Astrocyte (in vitro differentiated cells and primary cell): ENCODE results near the gene RNF223. TPM values are rescaled to one million over a fixed set of nuclear protein-coding genes. Genes with fewer than 3 reads are reported as not detected.

Source experiments
- DNase-seq: peaks from one replicate; pipeline ENCODE4 v3.0.0-alpha.2; 2010; ENCODE audit warnings: low read depth
- FAIRE-seq: peaks from 2 replicates; lab custom pipeline; 2011; peaks lifted over from hg19 to GRCh38; lab: Jason Lieb, UNC
- H2AFZ ChIP-seq: 2 replicates; pipeline ENCODE4 v1.6.0; 2012; ENCODE audit warnings: low read depth, low read length, inconsistent platforms
- H3K27ac ChIP-seq: 2 replicates; pipeline ENCODE4 v1.5.1; 2011; ENCODE audit warnings: low read depth, low read length, inconsistent platforms
- H3K27me3 ChIP-seq: 2 replicates; pipeline ENCODE4 v1.6.0; 2011; ENCODE audit warnings: low read length, inconsistent platforms; ENCODE audit not compliant: insufficient read depth
- H3K36me3 ChIP-seq: 2 replicates; pipeline ENCODE4 v1.5.1; 2011; ENCODE audit warnings: low read length, inconsistent platforms; ENCODE audit not compliant: insufficient read depth
- H3K4me1 ChIP-seq: 2 replicates; pipeline ENCODE4 v1.5.1; 2011; ENCODE audit warnings: low read length, inconsistent platforms; ENCODE audit not compliant: insufficient read depth
- H3K4me2 ChIP-seq: 2 replicates; pipeline ENCODE4 v1.6.0; 2012; ENCODE audit warnings: low read length, inconsistent platforms
- H3K4me3 ChIP-seq: 2 replicates; pipeline ENCODE4 v1.5.1; 2011; ENCODE audit warnings: low read depth, mild to moderate bottlenecking, low read length, inconsistent platforms; ENCODE audit not compliant: insufficient read depth
- H3K79me2 ChIP-seq: 2 replicates; pipeline ENCODE4 v1.6.0; 2012; ENCODE audit warnings: mild to moderate bottlenecking, low read length, inconsistent platforms; ENCODE audit not compliant: insufficient read depth
- H3K9ac ChIP-seq: 2 replicates; pipeline ENCODE4 v1.6.0; 2012; ENCODE audit warnings: mild to moderate bottlenecking, low read length, inconsistent platforms
- H3K9me3 ChIP-seq: 2 replicates; pipeline ENCODE4 v1.5.1; 2012; ENCODE audit warnings: low read depth, mild to moderate bottlenecking, low read length, inconsistent platforms; ENCODE audit not compliant: insufficient read depth
- H4K20me1 ChIP-seq: 2 replicates; pipeline ENCODE4 v1.6.0; 2012; ENCODE audit warnings: low read length, inconsistent platforms; ENCODE audit not compliant: insufficient read depth
- H3K27ac Mint-ChIP-seq: one replicate; pipeline ENCODE4 v1.8.0; 2021; ENCODE audit warnings: mild to moderate bottlenecking, mixed read lengths; ENCODE audit not compliant: unreplicated experiment
- H3K27me3 Mint-ChIP-seq: one replicate; pipeline ENCODE4 v1.8.0; 2021; ENCODE audit warnings: low read depth, mixed read lengths; ENCODE audit not compliant: unreplicated experiment
- H3K36me3 Mint-ChIP-seq: one replicate; pipeline ENCODE4 v1.8.0; 2021; ENCODE audit warnings: low read depth, mixed read lengths; ENCODE audit not compliant: unreplicated experiment
- H3K4me1 Mint-ChIP-seq: one replicate; pipeline ENCODE4 v1.8.0; 2021; ENCODE audit warnings: low read depth, mixed read lengths; ENCODE audit not compliant: unreplicated experiment
- H3K4me3 Mint-ChIP-seq: one replicate; pipeline ENCODE4 v1.8.0; 2021; ENCODE audit warnings: mild to moderate bottlenecking, moderate library complexity, mixed read lengths; ENCODE audit not compliant: unreplicated experiment
- H3K9me3 Mint-ChIP-seq: one replicate; pipeline ENCODE4 v1.8.0; 2021; ENCODE audit warnings: mild to moderate bottlenecking, mixed read lengths; ENCODE audit not compliant: unreplicated experiment
- EZH2 ChIP-seq: IDR thresholded peaks from 2 replicates; pipeline ENCODE4 v1.6.1; 2012; ENCODE audit warnings: mild to moderate bottlenecking, low read length, inconsistent platforms; ENCODE audit not compliant: insufficient read depth
- total RNA-seq: library from RNA; stranded (reverse); gene quantifications from 2 replicates; pipeline ENCODE4 v1.2.1, GENCODE V29; 2021
- TF ChIP-seq, protein P1 (sequence below): IDR thresholded peaks from 2 replicates; pipeline ENCODE4 v1.5.1; 2011; ENCODE audit warnings: low read depth, mild to moderate bottlenecking, inconsistent platforms, low read length, moderate library complexity; ENCODE audit not compliant: insufficient read depth

The RNF223 gene
- total RNA-seq, 1 donor from 2014 or later = 0.18 TPM

DNA sequence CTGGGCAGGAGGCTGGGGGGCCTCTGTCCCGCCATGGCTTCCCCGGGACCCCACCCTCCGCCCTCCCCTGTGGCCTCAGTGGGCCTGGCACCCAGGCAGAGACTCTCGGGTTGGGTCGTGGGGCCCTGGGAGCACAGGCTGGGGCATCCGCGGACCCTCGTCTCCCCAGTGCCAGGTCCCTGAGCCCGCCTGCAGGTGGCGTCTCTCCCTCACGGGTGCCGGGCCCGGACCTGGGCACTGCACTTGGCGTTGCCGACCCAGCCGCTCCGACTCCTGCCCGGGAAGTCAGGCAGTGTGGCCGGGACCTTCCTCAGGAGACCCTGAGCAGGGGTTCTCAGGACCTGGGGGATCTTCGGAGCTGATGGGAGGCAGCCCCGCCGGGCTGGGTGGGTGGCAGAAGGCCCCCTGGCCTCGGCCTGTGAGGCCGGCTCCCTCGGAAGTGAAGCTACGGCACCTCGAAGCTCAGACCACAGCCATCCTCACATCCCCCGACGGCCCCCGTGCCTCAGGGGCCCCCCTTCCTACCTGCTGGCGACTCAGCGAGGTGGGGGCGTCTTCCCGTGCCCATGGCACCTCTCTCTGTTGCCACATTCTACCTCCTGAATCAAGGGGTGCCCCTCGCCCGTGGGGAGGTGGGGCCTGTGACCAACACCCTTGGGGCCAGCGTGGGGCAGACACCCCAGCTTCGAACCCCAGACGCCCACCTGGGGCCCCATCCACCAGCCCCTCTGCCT is 48.1 kb upstream of the RNF223 start:
- Histone ChIP-seq H3K4me1 (no peaks in the 10 kb centered on the region), H2AFZ (peak overlapping the region; percentile 85), H3K4me3 (peak overlapping the region; percentile 10), H3K4me2 (peak overlapping the region; percentile 78), H3K9me3 (peaks cover 4% of the 10 kb centered on the region), H4K20me1 (no peaks in the 10 kb centered on the region), H3K36me3 (no peaks in the 10 kb centered on the region), H3K27me3 (peaks cover 3% of the 10 kb centered on the region), H3K79me2 (no peaks in the 10 kb centered on the region), H3K27ac (no peak overlapping the region), H3K9ac (no peak overlapping the region)
- H3K27ac Mint-ChIP-seq = no peak overlapping the region
- H3K9me3 Mint-ChIP-seq = no peaks in the 10 kb centered on the region
- no peak for TF ChIP-seq EZH2
- TF ChIP-seq, protein P1, sequence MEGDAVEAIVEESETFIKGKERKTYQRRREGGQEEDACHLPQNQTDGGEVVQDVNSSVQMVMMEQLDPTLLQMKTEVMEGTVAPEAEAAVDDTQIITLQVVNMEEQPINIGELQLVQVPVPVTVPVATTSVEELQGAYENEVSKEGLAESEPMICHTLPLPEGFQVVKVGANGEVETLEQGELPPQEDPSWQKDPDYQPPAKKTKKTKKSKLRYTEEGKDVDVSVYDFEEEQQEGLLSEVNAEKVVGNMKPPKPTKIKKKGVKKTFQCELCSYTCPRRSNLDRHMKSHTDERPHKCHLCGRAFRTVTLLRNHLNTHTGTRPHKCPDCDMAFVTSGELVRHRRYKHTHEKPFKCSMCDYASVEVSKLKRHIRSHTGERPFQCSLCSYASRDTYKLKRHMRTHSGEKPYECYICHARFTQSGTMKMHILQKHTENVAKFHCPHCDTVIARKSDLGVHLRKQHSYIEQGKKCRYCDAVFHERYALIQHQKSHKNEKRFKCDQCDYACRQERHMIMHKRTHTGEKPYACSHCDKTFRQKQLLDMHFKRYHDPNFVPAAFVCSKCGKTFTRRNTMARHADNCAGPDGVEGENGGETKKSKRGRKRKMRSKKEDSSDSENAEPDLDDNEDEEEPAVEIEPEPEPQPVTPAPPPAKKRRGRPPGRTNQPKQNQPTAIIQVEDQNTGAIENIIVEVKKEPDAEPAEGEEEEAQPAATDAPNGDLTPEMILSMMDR = peak; percentile 45
- FAIRE-seq = no peak
- no peak for DNase-seq
- no peaks in the 10 kb centered on the region for H3K4me1 Mint-ChIP-seq
- no peak overlapping the region for H3K4me3 Mint-ChIP-seq
- H3K27me3 Mint-ChIP-seq = peaks cover 28% of the 10 kb centered on the region
- no peaks in the 10 kb centered on the region for H3K36me3 Mint-ChIP-seq

DNA sequence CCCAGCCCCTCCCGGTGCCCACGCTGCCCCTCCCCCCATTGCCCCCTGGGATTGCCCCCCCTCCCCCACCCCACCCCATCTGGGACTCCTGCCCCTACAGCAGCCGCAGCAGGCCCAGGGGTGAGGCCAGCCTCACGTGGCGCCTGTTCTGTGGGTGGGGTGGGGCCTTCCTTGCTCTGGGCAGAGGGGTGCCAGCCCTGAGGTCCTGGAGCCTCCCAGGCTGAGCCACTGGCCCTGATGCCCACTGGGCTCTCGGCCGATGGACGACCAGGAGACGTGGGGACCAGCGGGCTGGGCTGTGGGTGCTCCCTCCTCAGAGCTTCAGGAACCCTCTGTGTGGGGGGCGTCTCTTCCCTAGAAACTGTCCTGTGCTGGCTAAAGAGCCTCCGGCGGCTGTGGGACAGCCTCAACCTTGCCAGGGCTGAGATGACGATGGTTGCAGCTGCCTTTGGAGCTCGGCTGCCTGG is 47.5 kb upstream of the RNF223 start:
- Mint-ChIP-seq H3K9me3 (no peaks in the 10 kb centered on the region), H3K4me3 (no peak overlapping the region), H3K4me1 (no peaks in the 10 kb centered on the region), H3K27me3 (peaks cover 24% of the 10 kb centered on the region), H3K36me3 (no peaks in the 10 kb centered on the region), H3K27ac (no peak overlapping the region)
- Histone ChIP-seq H3K79me2 (no peaks in the 10 kb centered on the region), H3K27me3 (peaks cover 3% of the 10 kb centered on the region), H3K4me2 (peak overlapping the region; percentile 78), H3K9ac (no peak overlapping the region), H3K9me3 (peaks cover 4% of the 10 kb centered on the region), H4K20me1 (no peaks in the 10 kb centered on the region), H3K4me3 (no peak overlapping the region), H3K4me1 (no peaks in the 10 kb centered on the region), H2AFZ (peak overlapping the region; percentile 73), H3K36me3 (no peaks in the 10 kb centered on the region), H3K27ac (no peak overlapping the region)
- no peak for TF ChIP-seq EZH2
- DNase-seq (no peak), FAIRE-seq (no peak)

DNA sequence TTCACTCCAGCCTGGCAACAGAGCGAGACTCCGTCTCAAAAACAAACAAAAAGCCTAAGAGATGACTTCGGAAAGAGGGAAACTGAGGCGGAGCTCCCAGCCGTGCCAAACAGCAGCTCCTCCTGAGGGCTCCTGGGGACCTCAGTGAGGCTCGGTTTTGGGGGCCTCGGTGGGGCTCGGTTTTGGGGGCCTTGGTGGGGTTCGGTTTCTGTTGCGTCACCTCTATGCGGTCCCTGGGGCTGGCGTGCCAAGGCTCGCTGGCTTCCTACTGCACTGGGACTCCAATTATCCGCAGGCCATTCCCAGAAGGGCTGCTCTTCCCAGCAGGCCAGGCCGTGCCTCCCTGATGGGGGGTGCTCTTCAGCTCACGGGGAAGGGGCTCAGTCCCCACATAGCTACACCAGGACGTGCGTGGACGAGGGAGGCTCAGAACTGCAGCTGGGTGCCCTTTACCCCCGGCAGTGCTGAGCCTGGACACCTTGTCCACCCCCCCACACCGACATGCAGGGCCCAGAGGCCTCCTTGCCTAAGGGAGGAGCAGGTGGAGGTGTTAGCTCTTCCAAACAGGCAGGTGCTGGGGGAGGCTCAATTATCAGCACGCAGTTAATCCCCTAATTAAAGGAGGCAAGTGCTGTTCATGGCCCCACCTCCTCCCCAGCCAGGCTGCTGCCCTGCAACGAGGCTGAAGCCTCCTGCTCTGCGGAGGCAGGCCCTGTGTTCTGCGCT is 46.9 kb upstream of the RNF223 start:
- no peak overlapping the region for H3K4me3 Mint-ChIP-seq
- FAIRE-seq = no peak
- no peaks in the 10 kb centered on the region for H3K36me3 ChIP-seq
- H2AFZ ChIP-seq = no peak overlapping the region
- no peak overlapping the region for H3K27ac ChIP-seq
- TF ChIP-seq EZH2 = no peak
- TF ChIP-seq, protein P1 = no peak
- H3K36me3 Mint-ChIP-seq = no peaks in the 10 kb centered on the region
- no peak overlapping the region for H3K27ac Mint-ChIP-seq
- H3K79me2 ChIP-seq = no peaks in the 10 kb centered on the region
- H3K4me1 ChIP-seq = no peaks in the 10 kb centered on the region
- H3K4me3 ChIP-seq = no peak overlapping the region
- no peaks in the 10 kb centered on the region for H3K9me3 Mint-ChIP-seq
- H3K27me3 ChIP-seq = peaks cover 3% of the 10 kb centered on the region
- H3K9me3 ChIP-seq = peaks cover 4% of the 10 kb centered on the region
- no peaks in the 10 kb centered on the region for H4K20me1 ChIP-seq
- peaks cover 24% of the 10 kb centered on the region for H3K27me3 Mint-ChIP-seq
- no peaks in the 10 kb centered on the region for H3K4me1 Mint-ChIP-seq
- H3K4me2 ChIP-seq = no peak overlapping the region
- DNase-seq = no peak
- no peak overlapping the region for H3K9ac ChIP-seq
